Caco-2 (cell line): ENCODE data around the gene LAD1. TPM values are rescaled to one million over a fixed set of nuclear protein-coding genes. Genes with fewer than 3 reads are reported as not detected.

ENCODE experiments used
- BruUV-seq: library from RNA; stranded (reverse); fragments of 400-500 nt; replicated peaks from 2 replicates; lab custom pipeline; 2021; lab: Mats Ljungman, UMichigan
- CTCF ChIA-PET: fragments of 300-600 bp; sonication (Branson Sonifier 250); formaldehyde crosslinking; loops from one replicate; lab custom pipeline; 2022; ENCODE audit warnings: antibody characterized with exemption; lab: Charles Lee
- POLR2A ChIA-PET: fragments of 300-600 bp; sonication (Branson Sonifier 250); formaldehyde crosslinking; loops from one replicate; lab custom pipeline; 2022; ENCODE audit warnings: antibody characterized with exemption; lab: Charles Lee
- DNase-seq, 2 experiments: peaks; one replicate each; pipeline versions ENCODE4 v3.0.0 to v3.0.0-alpha.2; 2020 to 2022
- H3K27me3 ChIP-seq: replicated peaks from 2 replicates; pipeline ENCODE4 v1.6.0; 2011; ENCODE audit warnings: low read length; ENCODE audit not compliant: control insufficient read depth, insufficient read depth
- H3K36me3 ChIP-seq: 2 replicates; pipeline ENCODE4 v1.5.1; 2011; ENCODE audit warnings: low read length; ENCODE audit not compliant: control insufficient read depth, insufficient read depth
- H3K4me1 ChIP-seq: fragments of 250-450 bp; sonication (Bioruptor Pico); 2 replicates; pipeline ENCODE4 v1.5.1; 2020; ENCODE audit warnings: mild to moderate bottlenecking
- H3K4me3 ChIP-seq: 2 replicates; pipeline ENCODE4 v1.5.1; 2011; ENCODE audit warnings: low read depth, mild to moderate bottlenecking, control low read depth, low read length
- H3K9me3 ChIP-seq: fragments of 250-450 bp; sonication (Bioruptor Pico); 2 replicates; pipeline ENCODE4 v1.5.1; 2020; ENCODE audit warnings: mild to moderate bottlenecking, moderate library complexity
- H3K27ac Mint-ChIP-seq: one replicate; pipeline ENCODE4 v1.8.0; 2022; ENCODE audit warnings: mixed read lengths; ENCODE audit not compliant: unreplicated experiment
- H3K27me3 Mint-ChIP-seq: one replicate; pipeline ENCODE4 v1.8.0; 2022; ENCODE audit warnings: mixed read lengths; ENCODE audit not compliant: insufficient read depth, unreplicated experiment
- H3K36me3 Mint-ChIP-seq: one replicate; pipeline ENCODE4 v1.8.0; 2022; ENCODE audit warnings: mild to moderate bottlenecking, mixed read lengths; ENCODE audit not compliant: insufficient read depth, unreplicated experiment
- H3K4me1 Mint-ChIP-seq: one replicate; pipeline ENCODE4 v1.8.0; 2022; ENCODE audit warnings: low read depth, mixed read lengths; ENCODE audit not compliant: unreplicated experiment
- H3K4me3 Mint-ChIP-seq: one replicate; pipeline ENCODE4 v1.8.0; 2022; ENCODE audit warnings: mild to moderate bottlenecking, moderate library complexity, mixed read lengths; ENCODE audit not compliant: unreplicated experiment
- H3K9me3 Mint-ChIP-seq: one replicate; pipeline ENCODE4 v1.8.0; 2022; ENCODE audit warnings: mixed read lengths; ENCODE audit not compliant: unreplicated experiment
- CTCF ChIP-seq, 2 experiments: fragments of 200-600 bp in 1 of 2; IDR thresholded peaks; 1 replicate in 1 of 2; 2 replicates in 1 of 2; pipeline versions ENCODE4 v1.5.1 to v1.8.0; 2011 to 2022; ENCODE audit warnings: antibody characterized with exemption in 1 of 2, control low read depth in 1 of 2, inconsistent platforms in 1 of 2, low read depth in 1 of 2, low read length in 1 of 2, mild to moderate bottlenecking in 1 of 2, moderate library complexity in 1 of 2; ENCODE audit not compliant: insufficient read depth in 1 of 2, severe bottlenecking in 1 of 2, unreplicated experiment in 1 of 2
- intact Hi-C: fragments of 100-400 bp; cut with micrococcal nuclease; formaldehyde crosslinking; loops from one replicate; pipeline ENCODE4 v1.10.0; 2022; ENCODE audit not compliant: unreplicated experiment
- total RNA-seq: library from RNA; stranded (reverse); gene quantifications from 2 replicates; pipeline ENCODE4 v1.2.3, GENCODE V29; 2022

The LAD1 gene
- total RNA-seq, 1 experiment from 2014 or later: 80.5 TPM

GRCh38 chr1:201436969-201437368 lies 37.8 kb upstream of the LAD1 start:
- Mint-ChIP-seq H3K36me3 (peaks cover 6% of the 10 kb centered on the region), H3K27ac (no peak overlapping the region), H3K27me3 (peaks cover 3% of the 10 kb centered on the region), H3K9me3 (no peaks in the 10 kb centered on the region), H3K4me3 (no peak overlapping the region), H3K4me1 (peaks cover 6% of the 10 kb centered on the region)
- Histone ChIP-seq H3K4me1 (no peaks in the 10 kb centered on the region), H3K4me3 (no peak overlapping the region), H3K27me3 (no peaks in the 10 kb centered on the region), H3K9me3 (no peaks in the 10 kb centered on the region), H3K36me3 (no peaks in the 10 kb centered on the region)
- intact Hi-C loops: no loop called here
- BruUV-seq: no TSS peak
- no peak for TF ChIP-seq CTCF (IDR thresholded peaks at IDR 0.05; ENCODE audit: insufficient read depth in 1 of 2, low read depth in 1 of 2, low read length in 1 of 2, severe bottlenecking in 1 of 2, unreplicated experiment in 1 of 2)
- POLR2A ChIA-PET: no interaction called here
- CTCF ChIA-PET: interaction anchor here (0.6 to 2.0 kb wide), 8 partner anchors 11 to 76 kb away, joined by 3 to 52 read pairs (median 6); partner anchors contain the start of gene PHLDA3
- no peak for DNase-seq

GRCh38 chr1:201436393-201436792 lies 37.3 kb upstream of the LAD1 start:
- H3K36me3 ChIP-seq: no peaks in the 10 kb centered on the region
- H3K27me3 Mint-ChIP-seq: peaks cover 3% of the 10 kb centered on the region
- no peak overlapping the region for H3K27ac Mint-ChIP-seq
- ChIA-PET CTCF (interaction anchor here (0.6 to 2.0 kb wide), 12 partner anchors 11 to 182 kb away, joined by 3 to 52 read pairs (median 3); partner anchors contain the start of gene PHLDA3), POLR2A (interaction anchor here (0.6 kb wide), 1 partner anchor 44 kb away, joined by 7 read pairs; no protein-coding TSS in a partner anchor)
- peaks cover 6% of the 10 kb centered on the region for H3K4me1 Mint-ChIP-seq
- H3K36me3 Mint-ChIP-seq: peaks cover 6% of the 10 kb centered on the region
- no TSS peak for BruUV-seq
- DNase-seq: peak; percentile 66 to 72
- no peaks in the 10 kb centered on the region for H3K4me1 ChIP-seq
- TF ChIP-seq CTCF (IDR thresholded peaks at IDR 0.05; ENCODE audit: insufficient read depth in 1 of 2, low read depth in 1 of 2, low read length in 1 of 2, severe bottlenecking in 1 of 2, unreplicated experiment in 1 of 2): peak in 1 of 2 experiments; percentile 44
- no peaks in the 10 kb centered on the region for H3K27me3 ChIP-seq
- H3K9me3 ChIP-seq: no peaks in the 10 kb centered on the region
- intact Hi-C loops: no loop called here
- H3K9me3 Mint-ChIP-seq: no peaks in the 10 kb centered on the region
- no peak overlapping the region for H3K4me3 Mint-ChIP-seq
- H3K4me3 ChIP-seq: no peak overlapping the region

GRCh38 chr1:201434266-201434665 lies 35.1 kb upstream of the LAD1 start:
- no peaks in the 10 kb centered on the region for H3K36me3 ChIP-seq
- Mint-ChIP-seq H3K4me1 (no peaks in the 10 kb centered on the region), H3K4me3 (no peak overlapping the region), H3K27me3 (no peaks in the 10 kb centered on the region), H3K27ac (no peak overlapping the region), H3K36me3 (peaks cover 6% of the 10 kb centered on the region), H3K9me3 (no peaks in the 10 kb centered on the region)
- no peak for TF ChIP-seq CTCF (IDR thresholded peaks at IDR 0.05; ENCODE audit: insufficient read depth in 1 of 2, low read depth in 1 of 2, low read length in 1 of 2, severe bottlenecking in 1 of 2, unreplicated experiment in 1 of 2)
- no peak overlapping the region for H3K4me3 ChIP-seq
- no peaks in the 10 kb centered on the region for H3K4me1 ChIP-seq
- CTCF ChIA-PET: interaction anchor here (1.6 kb wide), 1 partner anchor 14 kb away, joined by 4 read pairs; no protein-coding TSS in a partner anchor
- no peaks in the 10 kb centered on the region for H3K9me3 ChIP-seq
- POLR2A ChIA-PET: no interaction called here
- H3K27me3 ChIP-seq: no peaks in the 10 kb centered on the region
- DNase-seq: no peak
- intact Hi-C loops: no loop called here
- BruUV-seq: no TSS peak
